GM21360 (cell line): ENCODE data around the gene E2F3.
"Not testable (repeated sequence)": the region's sequence is repeated elsewhere in the genome, so short reads cannot be mapped to it uniquely, and the experiment has no call there.

Experiments used
- ATAC-seq: cut with Tn5 transposase; IDR thresholded peaks from one replicate; pipeline ENCODE4 v1.9.1; 2021; ENCODE audit warnings: mild to moderate bottlenecking, moderate library complexity; ENCODE audit not compliant: unreplicated experiment

The E2F3 gene

GRCh38 chr6:20525208-20525607, 123.5 kb downstream of the E2F3 start:
- not testable (repeated sequence) for ATAC-seq

GRCh38 chr6:20529086-20529448, 127.4 kb downstream of the E2F3 start:
- ATAC-seq = peak; percentile 42

GRCh38 chr6:20532881-20533280, 131.2 kb downstream of the E2F3 start:
- no peak for ATAC-seq

- peak; percentile 9 for ATAC-seq
Observed at GRCh38 chr6:20533746-20534294, 132.1 kb downstream of the E2F3 start.

- peak; percentile 85 for ATAC-seq
Observed at GRCh38 chr6:20534295-20535262, 132.9 kb downstream of the E2F3 start, which contains the start of gene CDKAL1. TSS of gene CDKAL1 (plus strand) at chr6:20534457. CDS start at chr6:20546351, 11,894 bp downstream.

GRCh38 chr6:20538131-20538662, 136.5 kb downstream of the E2F3 start:
- no peak for ATAC-seq

GRCh38 chr6:20538907-20539306, 137.2 kb downstream of the E2F3 start:
- ATAC-seq = no peak

GRCh38 chr6:20539387-20539786, 137.7 kb downstream of the E2F3 start:
- no peak for ATAC-seq

GRCh38 chr6:20540683-20541082, 139.0 kb downstream of the E2F3 start:
- no peak for ATAC-seq

GRCh38 chr6:20541382-20541781, 139.7 kb downstream of the E2F3 start:
- no peak for ATAC-seq

- peak; percentile 97 for ATAC-seq
Observed at GRCh38 chr6:20542927-20543602, 141.4 kb downstream of the E2F3 start.
